HepG2 (cell line): ENCODE data around the gene PSMA7. TPM values are rescaled to one million over a fixed set of nuclear protein-coding genes. Genes with fewer than 3 reads are reported as not detected.

Experiments used
- ADNP ChIP-seq: sonication (generic); formaldehyde crosslinking; IDR thresholded peaks from 2 replicates; pipeline ENCODE4 v1.4.0; 2020; ENCODE audit warnings: missing genetic modification reagents
- ATF1 ChIP-seq: IDR thresholded peaks from 2 replicates; pipeline ENCODE4 v1.6.1; 2016; ENCODE audit warnings: mild to moderate bottlenecking, control low read depth
- BORCS8-MEF2B ChIP-seq: sonication (generic); formaldehyde crosslinking; IDR thresholded peaks from 2 replicates; pipeline ENCODE4 v1.8.0; 2022; ENCODE audit warnings: mild to moderate bottlenecking, missing genetic modification reagents
- HMG20B ChIP-seq: conservative IDR thresholded peaks from 2 replicates; pipeline ENCODE4 v1.6.1; 2016; ENCODE audit warnings: missing genetic modification reagents, missing compliant biosample characterization
- HNRNPH1 ChIP-seq: fragments of 200-400 bp; formaldehyde crosslinking; optimal IDR thresholded peaks from 2 replicates; pipeline ENCODE3; 2017; ENCODE audit warnings: mild to moderate bottlenecking, low read depth, low read length
- JUN ChIP-seq: sonication (generic); formaldehyde crosslinking; IDR thresholded peaks from 2 replicates; pipeline ENCODE4 v1.4.0; 2020; ENCODE audit warnings: mild to moderate bottlenecking, missing genetic modification reagents
- KLF13 ChIP-seq: sonication (generic); formaldehyde crosslinking; IDR thresholded peaks from 2 replicates; pipeline ENCODE4 v1.4.0; 2020; ENCODE audit warnings: mild to moderate bottlenecking, missing genetic modification reagents
- MTF1 ChIP-seq: sonication (generic); formaldehyde crosslinking; IDR thresholded peaks from 2 replicates; pipeline ENCODE4 v1.5.0; 2020; ENCODE audit warnings: missing genetic modification reagents
- NFE2L1 ChIP-seq: sonication (generic); formaldehyde crosslinking; IDR thresholded peaks from 2 replicates; pipeline ENCODE4 v1.4.0; 2020; ENCODE audit warnings: missing genetic modification reagents, mild to moderate bottlenecking, borderline replicate concordance
- NKX3-1 ChIP-seq: sonication (generic); formaldehyde crosslinking; IDR thresholded peaks from 2 replicates; pipeline ENCODE4 v1.5.0; 2020; ENCODE audit warnings: missing genetic modification reagents
- SETDB1 ChIP-seq: sonication (generic); formaldehyde crosslinking; IDR thresholded peaks from 2 replicates; pipeline ENCODE4 v1.5.1; 2020; ENCODE audit warnings: missing genetic modification reagents, mild to moderate bottlenecking, borderline replicate concordance
- SNAPC2 ChIP-seq: sonication (generic); formaldehyde crosslinking; IDR thresholded peaks from 2 replicates; pipeline ENCODE4 v1.8.1; 2022; ENCODE audit warnings: mild to moderate bottlenecking, missing genetic modification reagents
- SYNCRIP ChIP-seq: fragments of 200-400 bp; formaldehyde crosslinking; IDR thresholded peaks from 2 replicates; pipeline ENCODE4 v1.6.1; 2018; ENCODE audit warnings: mild to moderate bottlenecking, low read depth, low read length; ENCODE audit not compliant: insufficient read depth
- TBP ChIP-seq: sonication (generic); formaldehyde crosslinking; IDR thresholded peaks from 2 replicates; pipeline ENCODE4 v1.5.0; 2020; ENCODE audit warnings: missing genetic modification reagents
- TBX2 ChIP-seq: sonication (generic); formaldehyde crosslinking; IDR thresholded peaks from 2 replicates; pipeline ENCODE4 v1.5.0; 2020; ENCODE audit warnings: missing genetic modification reagents, mild to moderate bottlenecking, borderline replicate concordance
- TCF7L2 ChIP-seq: IDR thresholded peaks from 2 replicates; pipeline ENCODE4 v1.6.1; 2011; ENCODE audit warnings: mild to moderate bottlenecking, low read depth, low read length, moderate library complexity
- THYN1 ChIP-seq: sonication (generic); formaldehyde crosslinking; IDR thresholded peaks from 2 replicates; pipeline ENCODE4 v1.8.1; 2023; ENCODE audit warnings: low read depth, mild to moderate bottlenecking, moderate library complexity, missing genetic modification reagents, borderline replicate concordance
- ZNF24 ChIP-seq: fragments of 450-650 bp; IDR thresholded peaks from 2 replicates; pipeline ENCODE4 v1.6.1; 2017; ENCODE audit warnings: antibody characterized with exemption, mild to moderate bottlenecking
- ZNF510 ChIP-seq: sonication (generic); formaldehyde crosslinking; IDR thresholded peaks from 2 replicates; pipeline ENCODE4 v1.4.0; 2020; ENCODE audit warnings: low read depth, mild to moderate bottlenecking, missing genetic modification reagents
- ZNF563 ChIP-seq: sonication (generic); formaldehyde crosslinking; IDR thresholded peaks from 2 replicates; pipeline ENCODE4 v1.8.0; 2022; ENCODE audit warnings: mild to moderate bottlenecking, moderate library complexity, missing genetic modification reagents
- ZNF598 ChIP-seq: sonication (generic); formaldehyde crosslinking; IDR thresholded peaks from 2 replicates; pipeline ENCODE4 v1.5.1; 2020; ENCODE audit warnings: mild to moderate bottlenecking, missing genetic modification reagents, borderline replicate concordance
- polyA plus RNA-seq, 8 experiments: library from polyadenylated mRNA; depleted of rRNA in 3 of 8; stranded (reverse) in 7 of 8; unstranded in 1 of 8; fragments of >200 nt; fragmentation: Illumina TruSeq in 4 of 8; extraction: Trizol in 4 of 8; gene quantifications; 2 replicates each; pipeline versions ENCODE4 v1.2.1 to v1.2.3, GENCODE V29; 2011 to 2016; ENCODE audit warnings: low read depth in 4 of 8, missing spikeins in 1 of 8, mixed read lengths in 1 of 8; ENCODE audit not compliant: insufficient read depth in 1 of 8
- total RNA-seq, 5 experiments: library from RNA; depleted of rRNA; stranded (reverse); fragments of >200 nt; fragmentation: Illumina TruSeq; extraction: Trizol; gene quantifications; 2 replicates each; pipeline ENCODE4 v1.2.3, GENCODE V29; 2016; ENCODE audit warnings: low read depth in 1 of 5
- TF ChIP-seq, protein P1 (sequence below): sonication (generic); formaldehyde crosslinking; conservative IDR thresholded peaks from 2 replicates; pipeline ENCODE4 v1.4.0; 2020; ENCODE audit warnings: missing genetic modification reagents
- TF ChIP-seq, protein P2 (sequence below): sonication (generic); formaldehyde crosslinking; IDR thresholded peaks from 2 replicates; pipeline ENCODE4 v1.5.0; 2020; ENCODE audit warnings: mild to moderate bottlenecking, missing genetic modification reagents
- TF ChIP-seq, protein P3 (sequence below): sonication (generic); formaldehyde crosslinking; IDR thresholded peaks from 2 replicates; pipeline ENCODE4 v1.8.0; 2023; ENCODE audit warnings: mild to moderate bottlenecking, missing genetic modification reagents
- TF ChIP-seq, protein P4 (sequence below): sonication (generic); formaldehyde crosslinking; IDR thresholded peaks from 2 replicates; pipeline ENCODE4 v1.9.0; 2021; ENCODE audit warnings: missing genetic modification reagents, mild to moderate bottlenecking, borderline replicate concordance

Gene PSMA7
- total and polyA plus RNA-seq, 2 of the 13 experiments (the other 11 are each of a cell fraction or from before 2014, with no cell fraction given) = 531 to 631 TPM

DNA sequence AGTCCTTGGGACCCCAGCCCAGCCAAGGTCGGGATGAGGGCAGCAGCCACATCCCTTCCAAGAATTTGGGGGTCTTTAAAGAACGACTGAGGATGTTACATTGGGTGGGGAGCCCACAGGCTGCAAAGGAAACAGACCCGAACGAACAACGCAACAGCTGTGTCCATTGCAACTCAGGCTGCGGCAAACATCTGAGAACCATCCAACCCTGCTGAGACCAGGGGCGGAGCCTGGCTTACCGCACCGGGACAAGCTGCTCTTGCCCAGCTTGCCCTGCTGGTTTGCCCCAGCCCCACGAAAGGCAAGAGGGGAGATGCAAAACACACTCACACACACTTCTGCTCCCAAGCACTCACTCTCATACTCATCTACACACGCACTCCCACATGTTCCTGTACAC, 56.0 kb downstream of the PSMA7 start (continued):
- TF ChIP-seq, protein P1, sequence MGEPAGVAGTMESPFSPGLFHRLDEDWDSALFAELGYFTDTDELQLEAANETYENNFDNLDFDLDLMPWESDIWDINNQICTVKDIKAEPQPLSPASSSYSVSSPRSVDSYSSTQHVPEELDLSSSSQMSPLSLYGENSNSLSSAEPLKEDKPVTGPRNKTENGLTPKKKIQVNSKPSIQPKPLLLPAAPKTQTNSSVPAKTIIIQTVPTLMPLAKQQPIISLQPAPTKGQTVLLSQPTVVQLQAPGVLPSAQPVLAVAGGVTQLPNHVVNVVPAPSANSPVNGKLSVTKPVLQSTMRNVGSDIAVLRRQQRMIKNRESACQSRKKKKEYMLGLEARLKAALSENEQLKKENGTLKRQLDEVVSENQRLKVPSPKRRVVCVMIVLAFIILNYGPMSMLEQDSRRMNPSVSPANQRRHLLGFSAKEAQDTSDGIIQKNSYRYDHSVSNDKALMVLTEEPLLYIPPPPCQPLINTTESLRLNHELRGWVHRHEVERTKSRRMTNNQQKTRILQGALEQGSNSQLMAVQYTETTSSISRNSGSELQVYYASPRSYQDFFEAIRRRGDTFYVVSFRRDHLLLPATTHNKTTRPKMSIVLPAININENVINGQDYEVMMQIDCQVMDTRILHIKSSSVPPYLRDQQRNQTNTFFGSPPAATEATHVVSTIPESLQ (CRISPR knock-in tag) = no peak
- TF ChIP-seq ATF1 = no peak
- no peak for TF ChIP-seq SYNCRIP
- no peak for TF ChIP-seq NKX3-1 (CRISPR knock-in tag)
- TF ChIP-seq, protein P2, sequence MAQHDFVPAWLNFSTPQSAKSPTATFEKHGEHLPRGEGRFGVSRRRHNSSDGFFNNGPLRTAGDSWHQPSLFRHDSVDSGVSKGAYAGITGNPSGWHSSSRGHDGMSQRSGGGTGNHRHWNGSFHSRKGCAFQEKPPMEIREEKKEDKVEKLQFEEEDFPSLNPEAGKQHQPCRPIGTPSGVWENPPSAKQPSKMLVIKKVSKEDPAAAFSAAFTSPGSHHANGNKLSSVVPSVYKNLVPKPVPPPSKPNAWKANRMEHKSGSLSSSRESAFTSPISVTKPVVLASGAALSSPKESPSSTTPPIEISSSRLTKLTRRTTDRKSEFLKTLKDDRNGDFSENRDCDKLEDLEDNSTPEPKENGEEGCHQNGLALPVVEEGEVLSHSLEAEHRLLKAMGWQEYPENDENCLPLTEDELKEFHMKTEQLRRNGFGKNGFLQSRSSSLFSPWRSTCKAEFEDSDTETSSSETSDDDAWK = no peak
- no peak for TF ChIP-seq THYN1 (CRISPR knock-in tag)
- no peak for TF ChIP-seq ZNF598
- TF ChIP-seq SETDB1 (CRISPR knock-in tag) = no peak
- TF ChIP-seq KLF13 (CRISPR knock-in tag) = no peak
- TF ChIP-seq SNAPC2 (CRISPR knock-in tag) = no peak
- no peak for TF ChIP-seq ZNF510
- no peak for TF ChIP-seq JUN (CRISPR knock-in tag)
- TF ChIP-seq NFE2L1 = no peak
- no peak for TF ChIP-seq ZNF563 (CRISPR knock-in tag)
- TF ChIP-seq, protein P3, sequence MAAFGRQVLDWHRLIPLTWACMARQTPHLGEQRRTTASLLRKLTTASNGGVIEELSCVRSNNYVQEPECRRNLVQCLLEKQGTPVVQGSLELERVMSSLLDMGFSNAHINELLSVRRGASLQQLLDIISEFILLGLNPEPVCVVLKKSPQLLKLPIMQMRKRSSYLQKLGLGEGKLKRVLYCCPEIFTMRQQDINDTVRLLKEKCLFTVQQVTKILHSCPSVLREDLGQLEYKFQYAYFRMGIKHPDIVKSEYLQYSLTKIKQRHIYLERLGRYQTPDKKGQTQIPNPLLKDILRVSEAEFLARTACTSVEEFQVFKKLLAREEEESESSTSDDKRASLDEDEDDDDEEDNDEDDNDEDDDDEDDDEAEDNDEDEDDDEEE (CRISPR knock-in tag) = no peak
- no peak for TF ChIP-seq ADNP (CRISPR knock-in tag)
- no peak for TF ChIP-seq TBP (CRISPR knock-in tag)
- no peak for TF ChIP-seq HMG20B (CRISPR knock-in tag)
- TF ChIP-seq MTF1 (CRISPR knock-in tag) = no peak
- no peak for TF ChIP-seq TBX2 (CRISPR knock-in tag)
- TF ChIP-seq BORCS8-MEF2B (CRISPR knock-in tag) = no peak
- TF ChIP-seq, protein P4, sequence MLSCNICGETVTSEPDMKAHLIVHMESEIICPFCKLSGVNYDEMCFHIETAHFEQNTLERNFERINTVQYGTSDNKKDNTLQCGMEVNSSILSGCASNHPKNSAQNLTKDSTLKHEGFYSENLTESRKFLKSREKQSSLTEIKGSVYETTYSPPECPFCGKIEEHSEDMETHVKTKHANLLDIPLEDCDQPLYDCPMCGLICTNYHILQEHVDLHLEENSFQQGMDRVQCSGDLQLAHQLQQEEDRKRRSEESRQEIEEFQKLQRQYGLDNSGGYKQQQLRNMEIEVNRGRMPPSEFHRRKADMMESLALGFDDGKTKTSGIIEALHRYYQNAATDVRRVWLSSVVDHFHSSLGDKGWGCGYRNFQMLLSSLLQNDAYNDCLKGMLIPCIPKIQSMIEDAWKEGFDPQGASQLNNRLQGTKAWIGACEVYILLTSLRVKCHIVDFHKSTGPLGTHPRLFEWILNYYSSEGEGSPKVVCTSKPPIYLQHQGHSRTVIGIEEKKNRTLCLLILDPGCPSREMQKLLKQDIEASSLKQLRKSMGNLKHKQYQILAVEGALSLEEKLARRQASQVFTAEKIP (CRISPR knock-in tag) = no peak
- TF ChIP-seq ZNF24 = no peak
- no peak for TF ChIP-seq TCF7L2
- no peak for TF ChIP-seq HNRNPH1
